Articular chondrocyte of knee joint (primary cell): ENCODE results near the gene ZNG1A. TPM values are rescaled to one million over a fixed set of nuclear protein-coding genes. Genes with fewer than 3 reads are reported as not detected.

Source experiments
- total RNA-seq: library from RNA; depleted of rRNA; stranded (reverse); fragments of >200 nt; gene quantifications from 2 replicates; pipeline ENCODE4 v1.2.3, GENCODE V29; 2012

The ZNG1A gene
- 46.9 and 53.3 TPM in 2 replicates for total RNA-seq

GRCh38 chr9:178970-179383 is at the start of gene ZNG1A:
Gene ZNG1A, minus strand, starts transcription at chr9:179056. Its CDS starts 87 bp downstream, at chr9:178969.

GRCh38 chr9:214648-215493 is 36.0 kb upstream of the ZNG1A start, which contains the start of gene DOCK8:
Gene DOCK8, plus strand, starts transcription at chr9:214865. Its CDS starts 112 bp downstream, at chr9:214977.

GRCh38 chr9:117995-118467 is 60.8 kb downstream of the ZNG1A start, which contains the start of gene FOXD4:
Gene FOXD4, minus strand, starts transcription at chr9:118417. Its CDS starts 298 bp downstream, at chr9:118119.

Other genes with a start within 250 kb of the ZNG1A start
- 2.2 and 3.1 TPM in 2 replicates for gene WASHC1, start 149.6 kb downstream of the ZNG1A start, total RNA-seq
- gene FOXD4, start 60.6 kb downstream of the ZNG1A start, total RNA-seq = 0.26 and 0.43 TPM in 2 replicates
- 4.4 and 15.2 TPM in 2 replicates for gene DOCK8, start 35.8 kb upstream of the ZNG1A start, total RNA-seq